Liver (tissue), 9 donors: ENCODE results near the gene CXCR6. TPM values are rescaled to one million over a fixed set of nuclear protein-coding genes. Genes with fewer than 3 reads are reported as not detected.

Source experiments
- DNase-seq: peaks from one replicate; pipeline ENCODE4 v3.0.0-alpha.2; 2017; ENCODE audit warnings: low spot score
- H3K27ac ChIP-seq, 2 donors: one replicate each; pipeline ENCODE4 v1.7.0; 2013; ENCODE audit warnings: inconsistent platforms in 2 of 2, low read length in 2 of 2, control low read depth in 1 of 2, low read depth in 1 of 2, mild to moderate bottlenecking in 1 of 2
- H3K27me3 ChIP-seq, 4 donors: one replicate each; pipeline versions ENCODE4 v1.6.1 to v1.7.0; 2013; ENCODE audit warnings: low read length in 3 of 4, inconsistent platforms in 1 of 4, mild to moderate bottlenecking in 1 of 4, moderate library complexity in 1 of 4; ENCODE audit not compliant: control insufficient read depth in 4 of 4, insufficient read depth in 4 of 4
- H3K36me3 ChIP-seq, 4 donors: one replicate each; pipeline versions ENCODE4 v1.6.1 to v1.7.0; 2013; ENCODE audit warnings: low read length in 3 of 4, mild to moderate bottlenecking in 3 of 4, low read depth in 1 of 4, moderate library complexity in 1 of 4; ENCODE audit not compliant: control insufficient read depth in 4 of 4, insufficient read depth in 3 of 4
- H3K4me1 ChIP-seq, 4 donors: one replicate each; pipeline versions ENCODE4 v1.6.1 to v1.7.0; 2013; ENCODE audit warnings: low read length in 3 of 4, mild to moderate bottlenecking in 3 of 4, moderate library complexity in 1 of 4; ENCODE audit not compliant: control insufficient read depth in 4 of 4, insufficient read depth in 4 of 4
- H3K4me3 ChIP-seq, 3 donors: one replicate each; pipeline versions ENCODE4 v1.6.1 to v1.7.0; 2013; ENCODE audit warnings: low read length in 3 of 3, control low read depth in 1 of 3, low read depth in 1 of 3, mild to moderate bottlenecking in 1 of 3
- H3K9ac ChIP-seq, 2 donors: one replicate each; pipeline ENCODE4 v1.7.0; 2013; ENCODE audit warnings: low read length in 2 of 2, mild to moderate bottlenecking in 2 of 2, moderate library complexity in 2 of 2, control low read depth in 1 of 2, low read depth in 1 of 2
- H3K9me3 ChIP-seq, 4 donors: one replicate each; pipeline versions ENCODE4 v1.6.1 to v1.7.0; 2013; ENCODE audit warnings: low read length in 3 of 4; ENCODE audit not compliant: control insufficient read depth in 4 of 4
- EGR1 ChIP-seq, 2 donors: IDR thresholded peaks; 2 replicates each; pipeline ENCODE4 v1.6.1; 2016 to 2018; ENCODE audit warnings: antibody characterized with exemption in 2 of 2, low read depth in 2 of 2
- FOXA1 ChIP-seq: IDR thresholded peaks from 2 replicates; pipeline ENCODE4 v1.6.1; 2016; ENCODE audit warnings: antibody characterized with exemption
- FOXA2 ChIP-seq: IDR thresholded peaks from 2 replicates; pipeline ENCODE4 v1.6.1; 2016; ENCODE audit warnings: antibody characterized with exemption
- GABPA ChIP-seq, 2 donors: IDR thresholded peaks in 1 of 2; conservative IDR thresholded peaks in 1 of 2; 2 replicates each; pipeline ENCODE4 v1.6.1; 2016; ENCODE audit warnings: antibody characterized with exemption in 2 of 2, mild to moderate bottlenecking in 1 of 2, moderate library complexity in 1 of 2
- HNF4A ChIP-seq, 2 donors: conservative IDR thresholded peaks; 2 replicates each; pipeline ENCODE4 v1.6.1; 2016; ENCODE audit warnings: antibody characterized with exemption in 2 of 2, mild to moderate bottlenecking in 2 of 2
- HNF4G ChIP-seq: IDR thresholded peaks from 2 replicates; pipeline ENCODE4 v1.6.1; 2016; ENCODE audit warnings: antibody characterized with exemption
- JUND ChIP-seq, 2 donors: IDR thresholded peaks; 2 replicates each; pipeline ENCODE4 v1.6.1; 2016; ENCODE audit warnings: antibody characterized with exemption in 2 of 2
- NR2F2 ChIP-seq: IDR thresholded peaks from 2 replicates; pipeline ENCODE4 v1.6.1; 2016; ENCODE audit warnings: antibody characterized with exemption
- RAD21 ChIP-seq, 2 donors: IDR thresholded peaks; 2 replicates each; pipeline ENCODE4 v1.6.1; 2016; ENCODE audit warnings: antibody characterized with exemption in 2 of 2, mild to moderate bottlenecking in 2 of 2
- RXRA ChIP-seq, 2 donors: IDR thresholded peaks; 2 replicates each; pipeline ENCODE4 v1.6.1; 2017 to 2018; ENCODE audit warnings: antibody characterized with exemption in 2 of 2, mild to moderate bottlenecking in 1 of 2
- SP1 ChIP-seq: IDR thresholded peaks from 2 replicates; pipeline ENCODE4 v1.6.1; 2018; ENCODE audit warnings: antibody characterized with exemption, mild to moderate bottlenecking
- TAF1 ChIP-seq: conservative IDR thresholded peaks from 2 replicates; pipeline ENCODE4 v1.6.1; 2016; ENCODE audit warnings: antibody characterized with exemption, mild to moderate bottlenecking
- YY1 ChIP-seq: IDR thresholded peaks from 2 replicates; pipeline ENCODE4 v1.6.1; 2016; ENCODE audit warnings: antibody characterized with exemption, mild to moderate bottlenecking
- WGBS: extraction: QIAGEN DNeasy Blood & Tissue Kit; methylation state at CpG from one replicate; pipeline ENCODE4 v1.1.7; 2013; 5-methylcytosine and 5-hydroxymethylcytosine counted together
- polyA plus RNA-seq, 2 donors: library from polyadenylated mRNA; stranded (reverse) in 1 of 2; unstranded in 1 of 2; fragments of 200-250 nt in 1 of 2; fragments of >200 nt in 1 of 2; fragmentation: Nextera tagmentation in 1 of 2; extraction: Ambion mirVana in 1 of 2; gene quantifications; one replicate each; pipeline versions ENCODE4 v1.2.1 to v1.2.3, GENCODE V29; 2013 to 2015
- total RNA-seq, 2 donors: library from RNA; depleted of rRNA; stranded (reverse); fragments of >200 nt; gene quantifications; one replicate each; pipeline ENCODE4 v1.2.3, GENCODE V29; 2014
- TF ChIP-seq, protein P1 (sequence below): IDR thresholded peaks from 2 replicates; pipeline ENCODE4 v1.6.1; 2016; ENCODE audit warnings: antibody characterized with exemption
- TF ChIP-seq, protein P2 (sequence below): IDR thresholded peaks from 2 replicates; pipeline ENCODE4 v1.6.1; 2016; ENCODE audit warnings: antibody characterized with exemption
- TF ChIP-seq, protein P3 (sequence below): fragments of 150-350 bp; IDR thresholded peaks from 2 replicates; pipeline ENCODE4 v1.5.1; 2017; ENCODE audit warnings: improper control_type of control experiment, low read depth, low read length; ENCODE audit not compliant: missing input control
- TF ChIP-seq, protein P4 (sequence below): IDR thresholded peaks from 2 replicates; pipeline ENCODE4 v1.6.1; 2016; ENCODE audit warnings: antibody characterized with exemption, mild to moderate bottlenecking
- TF ChIP-seq, protein P5 (sequence below): IDR thresholded peaks from 2 replicates; pipeline ENCODE4 v1.6.1; 2016; ENCODE audit warnings: antibody characterized with exemption
- donor health status: healthy.
- donor health status: healthy.
- donor health status: healthy.
- donor health status: healthy.
- donor health status: healthy.

The CXCR6 gene
- total and polyA plus RNA-seq, 4 donors, result 0.60 to 2.9 (median 0.96) TPM

DNA sequence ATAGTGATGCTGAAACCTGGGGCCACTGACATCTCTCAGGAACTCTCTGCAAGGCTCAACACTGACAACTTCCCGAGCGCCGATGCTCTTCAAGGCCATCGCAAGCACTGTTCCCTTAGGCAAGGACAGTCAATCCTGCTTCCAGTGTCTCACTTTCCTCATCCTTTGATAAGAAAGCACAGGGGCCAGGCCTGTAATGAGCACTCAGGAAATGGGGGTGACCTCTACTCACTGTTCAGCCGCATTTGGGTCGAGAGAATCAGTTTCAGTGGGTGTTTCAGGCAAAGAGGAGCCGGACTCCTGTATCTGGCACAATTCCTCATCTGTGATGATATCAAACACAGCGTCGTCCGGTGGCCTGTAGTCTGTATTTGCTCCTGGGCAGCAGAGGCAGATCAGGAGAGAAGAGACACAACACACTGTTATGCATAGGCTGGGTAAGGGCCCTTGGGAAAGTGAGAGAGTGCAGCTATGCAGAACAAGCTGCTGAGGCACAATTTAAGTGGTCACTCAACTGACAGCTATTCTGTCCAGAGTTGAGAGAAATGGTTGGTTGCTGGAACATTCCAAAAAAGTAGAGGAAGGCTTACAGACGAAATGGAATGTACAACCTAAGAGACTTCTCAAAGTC lies 11.9 kb downstream of the CXCR6 start:
- Histone ChIP-seq H3K9ac (no peak overlapping the region), H3K4me1 (peaks cover 0 to 8% (median 4%) of the 10 kb centered on the region in 4 donors), H3K36me3 (peaks cover 14 to 71% (median 59%) of the 10 kb centered on the region in 4 donors), H3K27ac (no peak overlapping the region), H3K9me3 (no peaks in the 10 kb centered on the region), H3K4me3 (no peak overlapping the region), H3K27me3 (no peaks in the 10 kb centered on the region)
- WGBS, result 75% methylated on average over 11 of the region's 11 CpGs
- TF ChIP-seq JUND (IDR thresholded peaks at IDR 0.05) (no peak), HNF4A (conservative IDR thresholded peaks at IDR 0.05) (no peak), FOXA1 (no peak), GABPA (IDR thresholded peaks at IDR 0.05 in 1 of 2, conservative IDR thresholded peaks at IDR 0.05 in 1 of 2) (no peak), YY1 (no peak), NR2F2 (no peak), HNF4G (no peak), RAD21 (IDR thresholded peaks at IDR 0.05) (no peak), SP1 (no peak), FOXA2 (no peak), TAF1 (no peak), EGR1 (IDR thresholded peaks at IDR 0.05; ENCODE audit: low read depth in 2 of 2) (no peak), RXRA (IDR thresholded peaks at IDR 0.05) (no peak)
- TF ChIP-seq, protein P1, sequence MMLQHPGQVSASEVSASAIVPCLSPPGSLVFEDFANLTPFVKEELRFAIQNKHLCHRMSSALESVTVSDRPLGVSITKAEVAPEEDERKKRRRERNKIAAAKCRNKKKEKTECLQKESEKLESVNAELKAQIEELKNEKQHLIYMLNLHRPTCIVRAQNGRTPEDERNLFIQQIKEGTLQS, result no peak
- TF ChIP-seq, protein P2, sequence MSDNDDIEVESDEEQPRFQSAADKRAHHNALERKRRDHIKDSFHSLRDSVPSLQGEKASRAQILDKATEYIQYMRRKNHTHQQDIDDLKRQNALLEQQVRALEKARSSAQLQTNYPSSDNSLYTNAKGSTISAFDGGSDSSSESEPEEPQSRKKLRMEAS, result no peak
- TF ChIP-seq, protein P3, sequence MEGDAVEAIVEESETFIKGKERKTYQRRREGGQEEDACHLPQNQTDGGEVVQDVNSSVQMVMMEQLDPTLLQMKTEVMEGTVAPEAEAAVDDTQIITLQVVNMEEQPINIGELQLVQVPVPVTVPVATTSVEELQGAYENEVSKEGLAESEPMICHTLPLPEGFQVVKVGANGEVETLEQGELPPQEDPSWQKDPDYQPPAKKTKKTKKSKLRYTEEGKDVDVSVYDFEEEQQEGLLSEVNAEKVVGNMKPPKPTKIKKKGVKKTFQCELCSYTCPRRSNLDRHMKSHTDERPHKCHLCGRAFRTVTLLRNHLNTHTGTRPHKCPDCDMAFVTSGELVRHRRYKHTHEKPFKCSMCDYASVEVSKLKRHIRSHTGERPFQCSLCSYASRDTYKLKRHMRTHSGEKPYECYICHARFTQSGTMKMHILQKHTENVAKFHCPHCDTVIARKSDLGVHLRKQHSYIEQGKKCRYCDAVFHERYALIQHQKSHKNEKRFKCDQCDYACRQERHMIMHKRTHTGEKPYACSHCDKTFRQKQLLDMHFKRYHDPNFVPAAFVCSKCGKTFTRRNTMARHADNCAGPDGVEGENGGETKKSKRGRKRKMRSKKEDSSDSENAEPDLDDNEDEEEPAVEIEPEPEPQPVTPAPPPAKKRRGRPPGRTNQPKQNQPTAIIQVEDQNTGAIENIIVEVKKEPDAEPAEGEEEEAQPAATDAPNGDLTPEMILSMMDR, result no peak
- TF ChIP-seq, protein P4, sequence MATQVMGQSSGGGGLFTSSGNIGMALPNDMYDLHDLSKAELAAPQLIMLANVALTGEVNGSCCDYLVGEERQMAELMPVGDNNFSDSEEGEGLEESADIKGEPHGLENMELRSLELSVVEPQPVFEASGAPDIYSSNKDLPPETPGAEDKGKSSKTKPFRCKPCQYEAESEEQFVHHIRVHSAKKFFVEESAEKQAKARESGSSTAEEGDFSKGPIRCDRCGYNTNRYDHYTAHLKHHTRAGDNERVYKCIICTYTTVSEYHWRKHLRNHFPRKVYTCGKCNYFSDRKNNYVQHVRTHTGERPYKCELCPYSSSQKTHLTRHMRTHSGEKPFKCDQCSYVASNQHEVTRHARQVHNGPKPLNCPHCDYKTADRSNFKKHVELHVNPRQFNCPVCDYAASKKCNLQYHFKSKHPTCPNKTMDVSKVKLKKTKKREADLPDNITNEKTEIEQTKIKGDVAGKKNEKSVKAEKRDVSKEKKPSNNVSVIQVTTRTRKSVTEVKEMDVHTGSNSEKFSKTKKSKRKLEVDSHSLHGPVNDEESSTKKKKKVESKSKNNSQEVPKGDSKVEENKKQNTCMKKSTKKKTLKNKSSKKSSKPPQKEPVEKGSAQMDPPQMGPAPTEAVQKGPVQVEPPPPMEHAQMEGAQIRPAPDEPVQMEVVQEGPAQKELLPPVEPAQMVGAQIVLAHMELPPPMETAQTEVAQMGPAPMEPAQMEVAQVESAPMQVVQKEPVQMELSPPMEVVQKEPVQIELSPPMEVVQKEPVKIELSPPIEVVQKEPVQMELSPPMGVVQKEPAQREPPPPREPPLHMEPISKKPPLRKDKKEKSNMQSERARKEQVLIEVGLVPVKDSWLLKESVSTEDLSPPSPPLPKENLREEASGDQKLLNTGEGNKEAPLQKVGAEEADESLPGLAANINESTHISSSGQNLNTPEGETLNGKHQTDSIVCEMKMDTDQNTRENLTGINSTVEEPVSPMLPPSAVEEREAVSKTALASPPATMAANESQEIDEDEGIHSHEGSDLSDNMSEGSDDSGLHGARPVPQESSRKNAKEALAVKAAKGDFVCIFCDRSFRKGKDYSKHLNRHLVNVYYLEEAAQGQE, result no peak
- TF ChIP-seq, protein P5, sequence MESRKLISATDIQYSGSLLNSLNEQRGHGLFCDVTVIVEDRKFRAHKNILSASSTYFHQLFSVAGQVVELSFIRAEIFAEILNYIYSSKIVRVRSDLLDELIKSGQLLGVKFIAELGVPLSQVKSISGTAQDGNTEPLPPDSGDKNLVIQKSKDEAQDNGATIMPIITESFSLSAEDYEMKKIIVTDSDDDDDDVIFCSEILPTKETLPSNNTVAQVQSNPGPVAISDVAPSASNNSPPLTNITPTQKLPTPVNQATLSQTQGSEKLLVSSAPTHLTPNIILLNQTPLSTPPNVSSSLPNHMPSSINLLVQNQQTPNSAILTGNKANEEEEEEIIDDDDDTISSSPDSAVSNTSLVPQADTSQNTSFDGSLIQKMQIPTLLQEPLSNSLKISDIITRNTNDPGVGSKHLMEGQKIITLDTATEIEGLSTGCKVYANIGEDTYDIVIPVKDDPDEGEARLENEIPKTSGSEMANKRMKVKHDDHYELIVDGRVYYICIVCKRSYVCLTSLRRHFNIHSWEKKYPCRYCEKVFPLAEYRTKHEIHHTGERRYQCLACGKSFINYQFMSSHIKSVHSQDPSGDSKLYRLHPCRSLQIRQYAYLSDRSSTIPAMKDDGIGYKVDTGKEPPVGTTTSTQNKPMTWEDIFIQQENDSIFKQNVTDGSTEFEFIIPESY, result no peak
- DNase-seq, result no peak
